HG03354 (cell line): ENCODE results near the gene ZNF813.
A peak's percentile ranks its signal among the peaks of the same experiment; 100 is the strongest.
"Not testable (repeated sequence)": the region's sequence is repeated elsewhere in the genome, so short reads cannot be mapped to it uniquely, and the experiment has no call there.

Experiments
- ATAC-seq: cut with Tn5 transposase; IDR thresholded peaks from one replicate; pipeline ENCODE4 v1.9.1; 2021; ENCODE audit warnings: mild to moderate bottlenecking; ENCODE audit not compliant: unreplicated experiment, poor library complexity, severe bottlenecking

Gene ZNF813

DNA sequence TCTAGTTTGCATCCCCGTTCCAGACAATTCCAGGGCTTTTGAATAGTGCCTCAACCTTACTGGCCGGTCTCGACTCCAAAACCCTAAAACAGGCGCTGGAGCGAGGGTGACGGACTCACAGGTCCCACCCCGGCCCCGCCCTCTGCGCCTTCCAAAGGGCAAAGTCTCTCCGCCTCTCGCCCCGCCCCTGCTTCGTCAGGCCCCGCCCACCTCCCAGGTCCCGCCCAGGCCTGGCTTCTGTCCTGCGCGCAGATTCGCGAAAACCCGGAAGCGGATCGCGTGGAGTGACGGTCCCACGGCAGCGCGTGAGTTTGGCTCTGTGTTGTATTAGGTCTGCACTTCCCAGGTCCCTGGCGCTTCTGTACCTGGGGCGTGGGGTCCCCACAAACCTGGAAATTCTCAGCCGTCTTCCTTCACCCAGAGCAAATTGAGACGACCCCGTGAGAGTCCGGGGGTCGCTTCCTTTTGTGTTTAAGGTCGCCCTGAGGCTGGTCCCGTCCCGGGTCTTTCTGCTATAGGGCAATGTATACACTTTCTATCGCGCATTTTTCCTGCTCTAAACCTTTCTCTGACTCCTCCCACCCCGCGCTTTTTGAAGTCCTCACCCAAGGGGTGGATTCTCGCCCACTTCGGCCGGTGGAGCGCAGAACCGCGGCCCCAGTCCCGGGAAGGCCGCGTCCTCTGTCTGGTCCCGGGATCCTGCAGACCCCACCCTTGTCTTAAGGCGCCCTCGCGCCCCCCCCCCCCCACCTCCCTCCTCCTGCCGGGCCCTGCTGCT, at the start of gene ZNF813:
ZNF813 (plus strand) TSS at position 249 of the 778 bp plus-strand sequence. CDS start 16,090 bp downstream, outside the sequence.
- peak; percentile 93 for ATAC-seq

- not testable (repeated sequence) for ATAC-seq
Observed at GRCh38 chr19:53420520-53421315, 46.8 kb upstream of the ZNF813 start.

DNA sequence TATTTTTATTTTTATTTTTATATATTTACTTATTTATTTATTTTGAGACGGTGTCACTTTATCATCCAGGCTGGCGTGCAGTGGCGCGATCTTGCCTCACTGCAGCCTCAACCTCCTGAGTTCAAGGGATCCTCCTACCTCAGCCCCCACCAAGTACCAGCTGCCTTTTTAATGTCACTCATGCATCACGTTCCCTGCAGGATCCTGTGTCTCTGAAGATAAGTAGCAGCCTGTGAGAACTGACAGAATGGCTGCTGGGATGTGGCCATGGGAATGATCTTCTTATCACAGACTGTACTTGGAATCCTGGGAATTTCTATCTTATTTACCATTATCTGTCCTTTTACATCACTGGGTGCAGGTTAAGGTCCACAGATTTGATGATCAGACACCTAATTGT, 45.0 kb upstream of the ZNF813 start:
- ATAC-seq, result no peak

DNA sequence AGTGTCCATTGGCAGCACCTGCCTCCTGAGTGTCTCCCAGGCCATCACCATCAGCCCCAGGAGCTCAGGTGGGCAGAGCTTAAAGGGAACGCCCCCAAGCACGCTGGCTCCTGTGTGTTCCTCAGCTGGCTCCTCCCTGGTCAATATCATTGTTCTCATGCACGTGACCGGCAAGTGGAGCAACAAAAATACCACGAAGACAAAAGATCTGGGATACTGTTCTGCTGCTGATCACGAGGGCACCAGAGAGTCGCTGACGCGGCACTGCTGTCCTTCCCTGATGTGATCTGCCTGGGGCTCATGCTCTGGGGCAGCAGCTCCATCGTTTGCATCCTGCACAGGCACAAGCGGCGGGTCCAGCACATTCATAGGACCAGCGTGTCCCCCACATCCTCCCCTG, 44.5 kb upstream of the ZNF813 start:
- ATAC-seq, result not testable (repeated sequence)

- ATAC-seq, result not testable (repeated sequence)
Observed at GRCh38 chr19:53423680-53424079, 43.9 kb upstream of the ZNF813 start.

- ATAC-seq, result no peak
Observed at GRCh38 chr19:53424968-53425597, 42.5 kb upstream of the ZNF813 start.

DNA sequence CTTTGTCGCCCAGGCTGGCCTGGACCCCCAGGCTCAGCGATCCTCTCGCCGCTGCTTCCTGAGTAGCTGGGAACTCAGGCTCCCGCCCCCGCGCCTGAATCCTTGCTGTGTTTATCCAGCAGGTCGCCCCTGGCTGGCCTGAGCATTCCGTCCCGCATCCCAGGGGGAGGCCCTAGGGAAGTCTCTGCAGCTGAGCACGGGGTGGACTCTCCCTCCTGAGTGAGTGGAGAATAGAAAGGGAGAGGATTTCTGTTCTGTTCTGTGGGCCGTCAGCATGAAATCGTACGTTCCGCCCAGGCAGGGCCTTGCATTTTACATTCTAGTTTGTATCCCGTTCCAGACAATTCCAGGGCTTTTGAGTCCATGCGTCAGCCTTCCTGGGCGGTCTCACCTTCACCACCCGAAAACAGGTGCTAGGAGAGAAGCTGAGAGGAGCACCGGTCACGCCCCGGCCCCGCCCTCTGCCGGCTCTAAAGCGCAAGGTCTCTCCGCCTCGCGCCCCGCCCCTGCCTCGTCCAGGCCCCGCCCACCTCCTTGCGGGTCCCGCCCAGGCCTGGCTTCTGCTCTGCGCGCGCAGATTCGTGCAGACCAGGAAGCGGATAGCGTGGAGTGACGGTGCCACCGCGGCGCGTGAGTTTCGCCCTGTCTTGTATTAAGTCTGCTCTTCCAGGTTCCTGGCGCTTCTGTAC, 36.0 kb upstream of the ZNF813 start, which contains the start of gene ZNF761:
ZNF761 (plus strand) TSS at position 586 of the 689 bp plus-strand sequence. CDS start 15,285 bp downstream, outside the sequence.
- peak; percentile 93 for ATAC-seq

DNA sequence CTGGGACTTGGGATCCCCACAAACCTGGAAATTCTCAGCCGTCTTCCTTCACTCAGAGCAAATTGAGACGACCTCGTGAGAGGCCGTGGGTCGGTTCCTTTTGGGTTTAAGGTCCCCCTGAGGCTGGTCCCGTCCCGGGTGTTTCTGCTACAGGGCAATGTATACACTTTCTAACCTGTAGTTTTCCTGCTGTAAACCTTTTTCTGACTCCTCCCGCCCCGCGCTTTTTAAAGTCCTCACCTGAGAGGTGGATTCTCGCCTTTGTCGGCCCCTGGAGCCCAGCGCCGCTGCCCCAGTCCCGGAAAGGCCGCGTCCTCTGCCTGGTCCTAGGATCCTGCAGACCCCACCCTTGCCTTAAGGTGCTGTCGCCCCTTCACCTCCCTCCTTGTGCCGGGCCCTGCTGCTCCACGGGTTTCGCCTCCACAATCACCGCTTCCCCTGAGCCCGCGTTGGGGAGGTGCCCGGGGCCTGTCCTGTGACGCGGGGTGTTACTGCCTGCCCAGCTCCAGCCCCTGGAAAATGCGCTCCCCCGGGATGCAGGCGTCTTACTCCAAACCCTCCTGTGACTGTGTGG, 35.4 kb upstream of the ZNF813 start:
- ATAC-seq, result peak; percentile 45

- ATAC-seq, result not testable (repeated sequence)
Observed at GRCh38 chr19:53443809-53444208, 23.7 kb upstream of the ZNF813 start.

GRCh38 chr19:53447196-53447595, 20.3 kb upstream of the ZNF813 start:
- not testable (repeated sequence) for ATAC-seq

DNA sequence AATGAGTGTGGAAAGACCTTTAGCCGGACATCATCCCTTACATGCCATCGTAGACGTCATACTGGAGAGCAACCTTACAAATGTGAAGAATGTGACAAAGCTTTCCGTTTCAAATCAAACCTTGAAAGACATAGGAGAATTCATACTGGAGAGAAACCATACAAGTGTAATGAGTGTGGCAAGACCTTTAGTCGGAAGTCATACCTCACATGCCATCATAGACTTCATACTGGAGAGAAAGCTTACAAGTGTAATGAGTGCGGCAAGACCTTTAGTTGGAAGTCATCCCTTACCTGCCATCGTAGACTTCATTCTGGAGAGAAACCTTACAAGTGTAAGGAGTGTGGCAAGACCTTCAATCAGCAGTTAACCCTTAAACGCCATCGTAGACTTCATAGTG, 11.7 kb upstream of the ZNF813 start:
- ATAC-seq, result no peak

GRCh38 chr19:53460131-53460721, 7.3 kb upstream of the ZNF813 start:
- not testable (repeated sequence) for ATAC-seq

GRCh38 chr19:53461866-53462265, 5.7 kb upstream of the ZNF813 start:
- ATAC-seq, result no peak

DNA sequence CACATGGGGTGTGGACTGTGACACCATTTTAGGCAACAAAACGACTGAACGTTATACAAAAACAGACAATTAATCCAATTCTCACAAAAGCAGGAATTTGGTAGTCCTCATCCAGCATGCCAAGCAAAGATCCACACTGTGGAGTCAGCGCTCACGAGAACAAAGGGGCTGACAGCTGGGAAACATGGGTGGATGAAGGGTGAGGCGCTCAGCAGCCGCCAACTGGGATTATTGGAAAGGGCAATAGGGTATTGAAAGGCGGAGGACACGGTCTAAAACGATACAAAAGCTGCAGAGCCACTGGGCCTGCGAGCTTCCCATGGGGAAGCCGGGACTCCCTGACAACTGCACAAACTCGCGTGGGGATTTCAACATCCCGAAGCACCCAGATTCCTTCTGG, 4.7 kb upstream of the ZNF813 start:
- ATAC-seq, result no peak

- ATAC-seq, result no peak
Observed at GRCh38 chr19:53463263-53463662, 4.3 kb upstream of the ZNF813 start.

- ATAC-seq, result peak; percentile 30
Observed at GRCh38 chr19:53466726-53467484, 628 bp upstream of the ZNF813 start.

- not testable (repeated sequence) for ATAC-seq
Observed at GRCh38 chr19:53468628-53469027, 1.1 kb downstream of the ZNF813 start.

GRCh38 chr19:53471916-53472315, 4.4 kb downstream of the ZNF813 start:
- no peak for ATAC-seq
